SK-N-SH treated with all-trans-retinoic acid at 6 μM for 48 hours (cell line): ENCODE data around the gene CDCA7L.

ENCODE experiments used
- BACH2 ChIP-seq: fragments of 250-450 bp; sonication (Bioruptor Pico); IDR thresholded peaks from 2 replicates; pipeline ENCODE4 v1.9.0; 2021; ENCODE audit warnings: mild to moderate bottlenecking, borderline replicate concordance
- ESRRG ChIP-seq: fragments of 250-450 bp; sonication (Bioruptor Pico); IDR thresholded peaks from 2 replicates; pipeline ENCODE4 v1.6.1; 2021; ENCODE audit warnings: mild to moderate bottlenecking
- OSR1 ChIP-seq: fragments of 250-450 bp; sonication (Bioruptor Pico); IDR thresholded peaks from 2 replicates; pipeline ENCODE4 v1.8.0; 2022; ENCODE audit warnings: moderate library complexity, mild to moderate bottlenecking, inconsistent platforms
- PATZ1 ChIP-seq: fragments of 250-450 bp; sonication (Bioruptor Pico); IDR thresholded peaks from 2 replicates; pipeline ENCODE4 v1.8.0; 2020; ENCODE audit warnings: mild to moderate bottlenecking, moderate library complexity, borderline replicate concordance
- PPARA ChIP-seq: fragments of 250-450 bp; sonication (Bioruptor Pico); IDR thresholded peaks from 2 replicates; pipeline ENCODE4 v1.5.0; 2020; ENCODE audit warnings: mild to moderate bottlenecking, borderline replicate concordance
- SNAI2 ChIP-seq: fragments of 250-450 bp; sonication (Bioruptor Pico); IDR thresholded peaks from 2 replicates; pipeline ENCODE4 v1.5.0; 2020; ENCODE audit warnings: mild to moderate bottlenecking, moderate library complexity
- TCF4 ChIP-seq: fragments of 250-450 bp; sonication (Bioruptor Pico); IDR thresholded peaks from 2 replicates; pipeline ENCODE4 v1.8.0; 2021; ENCODE audit warnings: mild to moderate bottlenecking, moderate library complexity, borderline replicate concordance
- ZFP3 ChIP-seq: fragments of 250-450 bp; sonication (Bioruptor Pico); IDR thresholded peaks from 2 replicates; pipeline ENCODE4 v1.5.0; 2020; ENCODE audit warnings: mild to moderate bottlenecking, moderate library complexity
- ZFP30 ChIP-seq: fragments of 450-650 bp; formaldehyde crosslinking; IDR thresholded peaks from 2 replicates; pipeline ENCODE4 v1.5.0; 2022; ENCODE audit warnings: mild to moderate bottlenecking, moderate library complexity
- ZNF565 ChIP-seq: fragments of 450-650 bp; formaldehyde crosslinking; conservative IDR thresholded peaks from 2 replicates; pipeline ENCODE4 v1.5.0; 2020; ENCODE audit warnings: low read depth, mild to moderate bottlenecking, moderate library complexity
- ZNF8 ChIP-seq: fragments of 450-650 bp; formaldehyde crosslinking; IDR thresholded peaks from 2 replicates; pipeline ENCODE4 v1.5.0; 2020; ENCODE audit warnings: mild to moderate bottlenecking, moderate library complexity

- TF ChIP-seq BACH2 (CRISPR knock-in tag) (no peak), ESRRG (CRISPR knock-in tag) (no peak), ZNF8 (CRISPR knock-in tag) (no peak), OSR1 (CRISPR knock-in tag) (no peak), TCF4 (no peak), PPARA (CRISPR knock-in tag) (no peak), ZFP3 (CRISPR knock-in tag) (no peak), PATZ1 (CRISPR knock-in tag) (no peak), SNAI2 (CRISPR knock-in tag) (no peak), ZFP30 (no peak), ZNF565 (CRISPR knock-in tag) (no peak)
These were observed 38.3 kb upstream of the CDCA7L start for GRCh38 chr7:21984042-21984441.
